Panc1 (cell line): ENCODE data around the gene PHACTR2. TPM values are rescaled to one million over a fixed set of nuclear protein-coding genes. Genes with fewer than 3 reads are reported as not detected.

ENCODE experiments used
- ATAC-seq: fragments of 200-7000 bp; cut with Tn5 transposase; 2 replicates; pipeline ENCODE4 v1.9.1; 2020; ENCODE audit warnings: mild to moderate bottlenecking, moderate library complexity
- BruUV-seq: library from RNA; stranded (reverse); fragments of 400-500 nt; replicated peaks from 2 replicates; lab custom pipeline; 2021; lab: Mats Ljungman, UMichigan
- CTCF ChIA-PET: fragments of 300-600 bp; sonication (Branson Sonifier 250); formaldehyde crosslinking; loops from one replicate; lab custom pipeline; 2022; ENCODE audit warnings: antibody characterized with exemption; lab: Charles Lee
- POLR2A ChIA-PET: fragments of 300-600 bp; sonication (Branson Sonifier 250); formaldehyde crosslinking; loops from one replicate; lab custom pipeline; 2022; ENCODE audit warnings: antibody characterized with exemption; lab: Charles Lee
- DNase-seq: peaks from one replicate; pipeline ENCODE4 v3.0.0-alpha.2; 2010; ENCODE audit warnings: low read depth, low spot score
- H3K27ac ChIP-seq: 2 replicates; pipeline ENCODE4 v1.5.1; 2011; ENCODE audit warnings: mild to moderate bottlenecking, low read length, inconsistent platforms
- H3K27me3 ChIP-seq: fragments of 200-500 bp; sonication (Bioruptor generic); 2 replicates; pipeline ENCODE4 v1.6.0; 2014; ENCODE audit warnings: low read length, inconsistent platforms; ENCODE audit not compliant: control insufficient read depth, insufficient read depth
- H3K36me3 ChIP-seq: fragments of 200-500 bp; sonication (Bioruptor generic); 2 replicates; pipeline ENCODE4 v1.5.1; 2014; ENCODE audit warnings: inconsistent platforms, mild to moderate bottlenecking, low read length, moderate library complexity; ENCODE audit not compliant: control insufficient read depth, insufficient read depth
- H3K4me1 ChIP-seq: 2 replicates; pipeline ENCODE4 v1.5.1; 2011; ENCODE audit warnings: inconsistent platforms, mild to moderate bottlenecking, low read length, moderate library complexity; ENCODE audit not compliant: control insufficient read depth, insufficient read depth
- H3K4me3 ChIP-seq, 2 experiments: 2 replicates each; pipeline ENCODE4 v1.5.1; 2011 to 2012; ENCODE audit warnings: low read depth in 2 of 2, low read length in 2 of 2, mild to moderate bottlenecking in 2 of 2, inconsistent platforms in 1 of 2, moderate library complexity in 1 of 2
- H3K9me3 ChIP-seq: fragments of 200-500 bp; sonication (Bioruptor generic); 2 replicates; pipeline ENCODE4 v1.5.1; 2014; ENCODE audit warnings: low read depth, mild to moderate bottlenecking, inconsistent platforms, low read length, moderate library complexity; ENCODE audit not compliant: control insufficient read depth, insufficient read depth
- CTCF ChIP-seq: fragments of 450-650 bp; IDR thresholded peaks from 2 replicates; pipeline ENCODE4 v1.5.1; 2017; ENCODE audit warnings: mild to moderate bottlenecking
- POLR2AphosphoS5 ChIP-seq: IDR thresholded peaks from 2 replicates; pipeline ENCODE4 v1.6.1; 2012; ENCODE audit warnings: mild to moderate bottlenecking, low read depth, low read length, moderate library complexity
- REST ChIP-seq, 2 experiments: IDR thresholded peaks; 2 replicates each; pipeline ENCODE4 v1.6.1; 2011 to 2012; ENCODE audit warnings: low read depth in 2 of 2, control low read depth in 1 of 2, low read length in 1 of 2, mild to moderate bottlenecking in 1 of 2, moderate library complexity in 1 of 2; ENCODE audit not compliant: insufficient read depth in 1 of 2
- SIN3A ChIP-seq: IDR thresholded peaks from 2 replicates; pipeline ENCODE4 v1.6.1; 2012; ENCODE audit warnings: low read depth, mild to moderate bottlenecking, low read length, moderate library complexity, borderline replicate concordance; ENCODE audit not compliant: insufficient read depth
- TCF7L2 ChIP-seq: IDR thresholded peaks from 2 replicates; pipeline ENCODE4 v1.6.1; 2011; ENCODE audit warnings: mild to moderate bottlenecking, low read depth, low read length, inconsistent platforms
- in situ Hi-C: cut with HindIII; loops from 2 replicates; pipeline ENCODE4 v1.10.0; 2016; ENCODE audit warnings: low sequenced_read_pairs, low pct_unique_long_range_greater_than_20kb
- intact Hi-C: fragments of 100-400 bp; cut with micrococcal nuclease; formaldehyde crosslinking; loops from one replicate; pipeline ENCODE4 v1.10.0; 2022; ENCODE audit not compliant: unreplicated experiment
- total RNA-seq: library from RNA; stranded (reverse); gene quantifications from one replicate; pipeline ENCODE4 v1.2.1, GENCODE V29; 2021; ENCODE audit not compliant: unreplicated experiment

The PHACTR2 gene
- total RNA-seq, 1 experiment from 2014 or later: 59.9 TPM

DNA sequence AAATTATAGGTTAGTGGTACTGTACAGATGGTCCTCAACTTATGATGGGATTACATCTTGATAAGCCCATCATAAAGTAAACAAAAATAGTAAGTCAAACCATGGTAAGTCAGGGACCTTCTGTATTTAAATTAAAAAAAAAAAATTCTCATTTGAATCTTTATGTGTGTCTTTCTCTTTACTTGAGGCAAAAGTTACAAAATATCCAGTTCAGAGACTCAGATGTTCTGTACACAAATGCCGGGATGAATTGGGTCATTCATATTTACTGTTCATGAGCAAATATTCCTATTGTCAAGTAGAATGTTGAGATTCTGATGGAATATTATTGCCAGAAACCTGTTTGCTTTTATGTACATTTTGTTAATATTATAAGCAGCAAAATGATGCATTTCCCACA, 13.4 kb downstream of the PHACTR2 start:
- in situ Hi-C loops: no loop called here
- TF ChIP-seq CTCF: no peak
- TF ChIP-seq REST (IDR thresholded peaks at IDR 0.05; ENCODE audit: insufficient read depth in 1 of 2, low read depth in 2 of 2, low read length in 1 of 2): no peak
- no peak for TF ChIP-seq POLR2AphosphoS5
- no peak for TF ChIP-seq TCF7L2
- no peak for TF ChIP-seq SIN3A

DNA sequence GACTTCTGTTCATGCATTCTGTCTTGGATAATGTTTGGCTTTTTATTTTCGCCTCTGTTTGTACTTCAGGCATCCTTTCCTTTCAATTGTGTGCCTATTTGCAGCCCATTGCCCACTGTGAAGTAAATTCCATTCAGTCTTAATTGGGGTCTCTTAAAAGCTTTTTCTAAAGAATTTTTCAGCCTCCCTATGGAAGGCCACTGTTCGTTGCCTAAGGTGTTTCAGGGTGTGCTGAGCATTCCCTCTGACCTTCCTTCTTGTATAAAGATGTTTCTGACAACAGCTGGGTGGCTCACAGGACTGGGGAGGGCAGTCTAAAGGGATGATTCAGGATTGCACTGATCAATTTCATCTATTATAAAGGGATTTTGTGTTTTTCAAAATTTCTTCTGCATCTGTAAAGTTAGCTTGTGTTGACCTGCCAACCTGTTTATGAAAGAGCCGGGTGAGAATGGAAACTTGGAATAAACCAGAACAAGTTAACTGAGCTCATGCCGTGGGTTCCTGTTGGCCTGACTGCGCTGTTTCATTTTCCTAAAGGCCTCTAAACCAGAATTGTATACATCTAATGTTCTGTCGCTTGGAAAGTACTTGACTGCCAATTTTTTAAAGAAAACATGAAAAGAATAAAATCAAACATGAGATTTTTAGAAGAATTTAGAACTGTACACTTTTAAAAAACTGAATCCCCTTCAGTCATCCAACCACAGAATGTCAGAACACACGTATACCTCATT, 14.3 kb downstream of the PHACTR2 start:
- H3K4me1 ChIP-seq: peaks cover 41% of the 10 kb centered on the region
- POLR2A ChIA-PET: no interaction called here
- in situ Hi-C loops: no loop called here
- intact Hi-C loops: no loop called here
- H3K4me3 ChIP-seq: no peak overlapping the region
- no peaks in the 10 kb centered on the region for H3K27me3 ChIP-seq
- CTCF ChIA-PET: no interaction called here
- ATAC-seq: no peak
- no peak for DNase-seq
- peak overlapping the region; percentile 19; the same call in 1 of the 2 replicates for H3K27ac ChIP-seq
- TF ChIP-seq CTCF (no peak), POLR2AphosphoS5 (no peak), REST (IDR thresholded peaks at IDR 0.05; ENCODE audit: insufficient read depth in 1 of 2, low read depth in 2 of 2, low read length in 1 of 2) (no peak), SIN3A (no peak), TCF7L2 (no peak)
- no peaks in the 10 kb centered on the region for H3K36me3 ChIP-seq
- BruUV-seq: no TSS peak
- no peaks in the 10 kb centered on the region for H3K9me3 ChIP-seq

More for the DNA sequence above, 13.4 kb downstream of the PHACTR2 start:
- intact Hi-C loops: no loop called here
- Histone ChIP-seq H3K4me3 (no peak overlapping the region), H3K36me3 (no peaks in the 10 kb centered on the region), H3K4me1 (peaks cover 38% of the 10 kb centered on the region), H3K27ac (no peak overlapping the region), H3K9me3 (no peaks in the 10 kb centered on the region), H3K27me3 (no peaks in the 10 kb centered on the region)
- ATAC-seq (no peak), DNase-seq (no peak)
- POLR2A ChIA-PET: no interaction called here
- CTCF ChIA-PET: no interaction called here
- no TSS peak for BruUV-seq
